ENCODE measurements around the gene ACCSL.

The ACCSL gene

GRCh38 chr11:44047931-44048431 lies at the start of gene ACCSL:
Gene ACCSL, plus strand, starts transcription at chr11:44047981. Its CDS starts 56 bp downstream, at chr11:44048037.
- no peak for DNase-seq

DNA sequence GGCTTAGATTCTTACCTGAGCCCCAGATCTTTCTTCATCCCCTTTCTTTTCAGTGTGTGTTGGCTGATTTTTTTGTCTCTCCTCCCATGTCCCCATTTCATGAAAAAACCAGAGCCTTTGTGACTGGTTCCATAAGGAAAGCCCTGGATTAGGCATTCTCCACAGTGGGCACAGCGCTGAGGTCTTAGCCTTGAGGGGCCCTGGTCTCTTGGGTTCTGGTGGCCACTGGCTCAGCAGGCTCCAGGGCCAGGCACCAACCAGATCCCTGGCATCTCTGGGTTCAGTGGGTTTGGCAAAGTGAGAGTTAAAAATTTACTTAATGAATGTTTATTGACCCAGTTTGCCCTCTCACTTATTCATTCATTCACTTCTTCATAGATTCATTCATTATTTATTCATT lies 49.5 kb upstream of the ACCSL start:
- no peak for DNase-seq

GRCh38 chr11:44000731-44001130 lies 47.0 kb upstream of the ACCSL start:
- no peak for DNase-seq

DNA sequence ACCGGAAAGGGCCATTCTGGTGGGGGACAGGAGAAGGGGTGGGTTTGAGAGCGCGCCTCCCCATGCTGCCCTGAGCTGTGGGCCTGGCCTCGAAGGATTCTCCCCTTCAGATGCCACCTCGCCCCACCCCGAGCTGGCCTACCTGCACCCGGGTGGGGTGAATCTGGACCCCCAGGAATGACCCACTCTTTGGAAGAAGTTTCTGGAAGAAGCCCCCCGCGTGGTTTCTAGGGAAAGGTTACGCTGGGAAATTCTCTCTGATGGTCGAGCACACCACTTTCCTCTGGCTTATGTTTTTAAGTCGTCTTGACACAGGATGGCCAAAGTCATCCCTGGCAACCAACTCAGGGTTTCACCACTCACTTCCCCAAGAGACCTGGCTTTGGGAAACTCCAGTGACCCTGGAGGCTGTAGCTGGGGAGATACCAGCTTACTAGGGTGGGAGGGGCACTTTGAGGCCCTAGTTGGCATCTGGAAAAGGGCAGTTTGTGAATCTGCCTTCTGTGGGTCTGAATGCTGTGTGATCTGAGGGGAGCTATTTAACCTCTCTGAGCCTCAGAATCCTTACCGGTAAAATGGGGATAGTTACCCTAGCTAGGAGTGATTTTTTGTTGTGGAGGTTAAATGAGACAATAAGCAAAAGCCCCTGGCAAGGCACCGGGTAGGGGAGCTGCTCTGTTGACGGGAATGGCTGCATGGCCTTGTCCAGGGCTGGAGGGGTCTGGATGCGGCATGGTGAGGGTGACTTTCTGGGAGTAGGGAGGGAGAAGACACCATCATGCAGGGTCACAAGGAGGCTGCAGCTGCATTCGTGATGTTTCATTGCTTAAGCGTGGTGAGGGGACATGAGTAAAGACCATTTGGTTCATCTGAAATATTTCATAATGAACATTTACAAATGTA lies 45.3 kb upstream of the ACCSL start:
- DNase-seq = no peak

DNA sequence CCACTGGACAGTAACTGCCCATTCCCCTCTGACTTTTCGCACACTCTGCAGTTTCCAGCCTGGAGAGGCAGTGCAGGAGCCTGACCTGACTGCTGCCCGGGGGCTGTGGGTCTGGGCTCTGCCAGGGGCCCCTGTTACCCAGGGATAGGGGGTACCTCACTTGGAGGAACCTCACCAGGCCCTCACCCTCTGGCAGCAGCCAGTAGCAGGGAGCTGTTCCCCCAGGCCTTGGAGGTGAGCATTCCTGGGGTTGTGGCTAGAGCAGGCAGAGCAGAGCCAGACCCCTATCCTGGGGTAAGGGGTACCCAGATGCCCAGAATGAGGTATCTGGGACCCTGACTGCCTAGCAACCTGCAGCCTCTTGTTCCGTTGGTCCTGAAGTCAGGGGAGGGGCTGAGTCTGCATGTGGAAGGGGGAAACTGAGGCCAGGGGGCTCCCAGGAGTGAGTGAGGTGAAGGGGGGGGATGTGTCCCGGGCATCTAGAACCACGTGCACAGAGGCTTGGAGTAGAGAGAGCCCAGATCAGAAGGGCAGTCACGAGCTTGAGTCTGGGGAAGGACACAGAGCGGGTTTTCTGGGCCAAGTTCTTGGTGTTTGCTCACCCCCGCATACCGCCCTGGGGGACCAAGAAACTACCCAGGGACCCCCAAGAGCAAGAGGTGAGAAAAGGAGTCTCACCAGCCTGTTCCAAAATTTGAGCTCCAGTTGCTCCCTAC lies 43.9 kb upstream of the ACCSL start:
- DNase-seq = no peak

GRCh38 chr11:44004452-44005062 lies 43.2 kb upstream of the ACCSL start:
- no peak for DNase-seq

DNA sequence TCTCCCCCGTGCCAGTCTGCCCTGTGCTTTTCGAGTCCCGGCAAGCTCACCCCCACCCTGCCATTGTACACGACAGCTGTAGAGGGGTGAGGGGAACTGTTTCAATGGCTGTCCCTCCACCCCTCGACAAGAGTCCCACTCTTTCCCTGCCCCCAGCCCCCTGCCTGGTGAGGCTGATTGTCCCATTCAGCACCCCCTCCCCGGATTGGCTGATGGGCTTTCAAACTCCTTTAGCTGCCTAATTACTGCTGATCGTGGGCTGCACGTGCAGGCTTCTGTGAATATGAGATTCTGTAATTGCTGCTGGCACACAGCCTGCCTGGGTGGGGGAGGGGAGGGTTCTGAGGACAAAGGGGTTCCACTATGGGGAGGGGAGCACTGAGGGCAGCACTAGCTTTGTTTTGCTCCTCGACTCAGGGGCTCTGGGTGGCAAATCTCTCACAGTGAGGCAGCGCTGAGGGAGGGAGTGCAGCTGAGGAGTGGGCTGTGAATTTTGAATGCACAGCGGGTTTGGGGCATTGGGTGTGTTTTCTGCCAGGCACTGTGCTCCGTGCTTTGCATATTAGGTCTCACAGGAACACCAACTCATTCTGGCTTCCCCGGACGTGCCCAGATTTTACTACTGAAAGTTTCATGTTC lies 42.6 kb upstream of the ACCSL start:
- no peak for DNase-seq

DNA sequence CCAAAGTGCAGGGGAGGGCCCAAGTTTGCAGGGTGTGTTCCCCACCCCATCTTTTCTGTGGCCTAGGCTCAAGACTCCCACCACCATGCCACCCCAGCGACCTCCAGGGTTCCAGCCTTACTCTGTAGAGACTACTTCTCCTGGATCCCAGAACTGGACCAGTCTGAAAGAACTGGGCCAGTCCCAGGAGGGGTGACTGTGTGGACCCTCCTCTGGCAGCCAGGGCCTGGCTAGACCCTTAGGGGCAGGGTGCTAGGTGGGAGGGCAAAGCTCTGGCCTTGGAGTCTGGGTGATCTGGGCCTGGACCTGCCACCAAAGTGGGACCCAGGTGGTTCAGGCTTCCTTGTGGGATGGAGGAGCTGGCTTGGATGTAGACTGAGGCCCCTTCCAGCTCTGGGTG lies 41.8 kb upstream of the ACCSL start:
- no peak for DNase-seq

DNA sequence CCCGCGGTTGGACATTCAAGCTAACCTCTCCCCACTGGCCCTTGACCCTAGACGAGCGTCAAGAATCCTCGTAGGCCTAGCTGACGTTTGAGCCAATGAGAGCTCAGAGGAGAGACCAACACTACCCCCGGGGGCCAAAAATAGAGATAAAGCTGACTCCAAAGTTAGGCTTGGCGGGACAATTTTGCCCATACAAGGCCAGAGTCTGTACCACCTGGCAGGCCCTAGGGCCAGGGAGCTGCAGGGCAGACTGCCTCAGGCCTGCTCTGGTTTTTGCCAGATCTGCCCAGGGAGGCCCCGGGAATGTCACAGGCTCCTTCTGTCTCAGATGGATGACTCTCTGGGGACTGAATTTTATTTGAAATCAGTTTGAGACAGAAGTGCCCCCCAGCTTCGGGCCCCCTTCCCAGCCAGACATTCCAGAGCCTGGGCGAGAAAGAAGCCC lies 40.8 kb upstream of the ACCSL start:
- no peak for DNase-seq

DNA sequence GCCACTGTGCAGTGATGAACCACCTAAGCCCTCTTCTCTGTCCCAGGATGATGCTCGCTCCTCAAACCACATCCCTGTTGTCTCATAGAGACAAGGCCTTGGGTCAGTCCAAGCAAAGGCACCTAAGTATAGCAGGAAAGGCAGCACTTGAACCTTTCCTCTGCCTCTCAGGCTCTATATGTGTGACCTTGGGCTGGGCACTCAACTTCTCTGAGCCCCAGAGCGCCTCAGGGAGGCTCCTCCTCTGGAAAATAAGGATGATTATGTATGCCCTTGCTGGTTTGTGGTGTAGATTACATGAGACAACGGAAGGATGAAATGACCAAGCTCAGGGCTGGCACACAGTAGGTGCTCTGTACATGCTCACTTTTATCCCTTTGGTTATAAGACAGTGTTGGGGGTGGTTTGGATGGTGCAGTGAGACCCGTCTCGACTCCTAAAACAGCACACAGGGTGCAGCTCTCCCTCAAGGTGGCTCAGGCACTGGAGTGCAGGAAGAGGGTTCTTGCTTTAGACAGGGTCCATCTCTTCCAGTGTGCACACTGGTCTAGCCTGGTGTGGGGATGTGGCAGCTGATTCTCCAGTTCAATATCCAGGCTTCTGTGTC lies 40.2 kb upstream of the ACCSL start:
- no peak for DNase-seq

GRCh38 chr11:44008088-44008501 lies 39.7 kb upstream of the ACCSL start:
- no peak for DNase-seq

- DNase-seq = no peak
Observed at GRCh38 chr11:44008698-44009097, 39.1 kb upstream of the ACCSL start.

GRCh38 chr11:44010789-44011251 lies 37.0 kb upstream of the ACCSL start:
- DNase-seq = no peak

GRCh38 chr11:44011797-44012196 lies 36.0 kb upstream of the ACCSL start:
- no peak for DNase-seq

- DNase-seq = no peak
Observed at GRCh38 chr11:44014968-44015623, 32.7 kb upstream of the ACCSL start.

DNA sequence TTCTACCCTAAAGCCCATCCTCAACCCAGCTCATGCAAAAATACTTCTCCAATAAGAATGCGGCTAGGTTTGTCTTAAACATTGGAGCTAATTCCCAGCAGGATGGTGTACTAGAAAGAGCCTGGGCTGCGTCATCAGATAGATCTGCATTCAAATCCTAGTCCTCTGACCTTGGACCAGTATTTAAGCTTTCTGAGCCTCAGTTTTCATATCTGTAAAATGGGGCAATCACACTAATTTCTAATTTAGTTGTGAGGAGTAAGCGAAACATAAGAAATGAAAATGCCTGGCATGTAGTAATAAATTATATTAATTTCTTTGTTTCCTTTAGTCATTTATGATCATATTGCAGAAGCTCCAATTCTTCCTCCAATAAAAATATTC lies 32.2 kb upstream of the ACCSL start:
- DNase-seq = no peak

DNA sequence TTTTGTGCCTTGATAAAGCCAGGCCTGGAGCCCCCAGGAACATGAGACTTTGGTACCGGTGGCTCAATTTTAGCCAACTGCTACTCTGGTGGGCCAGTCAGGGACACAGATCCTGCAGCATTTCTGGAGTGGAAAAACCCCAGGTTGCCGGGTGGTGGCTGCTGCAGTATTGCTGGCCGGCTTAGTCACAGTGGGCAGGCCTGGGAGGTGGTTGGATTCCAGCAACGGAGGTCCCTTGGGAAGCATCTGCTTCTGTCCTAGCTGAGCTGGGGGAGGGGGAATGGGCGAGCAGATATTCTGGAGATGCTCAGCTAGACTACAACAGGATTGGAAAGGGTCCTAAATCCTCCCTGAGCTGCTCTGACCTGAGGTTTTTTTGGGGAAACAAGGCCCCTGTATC lies 31.6 kb upstream of the ACCSL start:
- peak; percentile 11 for DNase-seq

GRCh38 chr11:44016546-44017442 lies 31.0 kb upstream of the ACCSL start:
- DNase-seq = no peak

DNA sequence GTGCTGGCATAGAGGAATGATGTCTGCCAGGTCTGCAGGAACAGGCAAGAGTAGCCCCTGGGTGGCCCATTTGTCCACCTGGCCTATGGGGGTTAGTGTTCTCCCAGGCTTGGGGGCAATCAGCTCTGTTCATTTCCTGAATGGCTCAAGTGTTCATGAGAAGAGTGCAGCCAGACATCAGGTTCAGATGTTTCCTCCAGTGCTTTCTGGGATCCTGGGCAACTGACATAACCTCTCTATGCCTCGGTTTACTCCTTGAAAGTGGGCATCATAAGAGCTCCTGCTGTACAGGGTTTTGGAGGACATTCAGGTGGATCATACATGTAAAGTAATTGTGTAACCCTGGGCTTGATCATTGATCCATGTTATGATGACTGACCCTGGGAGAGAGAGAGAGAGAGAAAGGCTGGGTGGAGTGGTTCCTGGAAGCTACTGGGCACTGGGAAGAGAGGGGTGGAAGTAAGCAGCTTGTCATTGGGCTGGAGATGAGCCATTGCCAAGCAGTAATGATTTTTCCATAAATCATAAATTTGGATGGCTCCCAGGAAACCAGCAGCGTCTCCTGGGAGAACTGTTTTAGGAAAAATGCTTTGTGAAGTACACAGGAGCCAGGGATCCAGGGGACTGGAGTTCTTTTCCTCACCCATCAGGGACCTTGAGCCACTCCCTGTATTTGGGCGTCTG lies 30.2 kb upstream of the ACCSL start:
- no peak for DNase-seq

GRCh38 chr11:44018127-44018521 lies 29.7 kb upstream of the ACCSL start:
- DNase-seq = no peak
